Bone marrow (tissue), 2 donors: ENCODE results near the gene KIAA0825.
A peak's percentile ranks its signal among the peaks of the same experiment; 100 is the strongest.
"Not testable (repeated sequence)": the region's sequence is repeated elsewhere in the genome, so short reads cannot be mapped to it uniquely, and the experiment has no call there.

Experiments used
- DNase-seq, 2 donors: peaks; one replicate each; lab custom pipeline; 2025; lab: John Stamatoyannopoulos, UW

KIAA0825 gene

GRCh38 chr5:94573349-94573748 lies 45.1 kb downstream of the KIAA0825 start:
- DNase-seq = not testable (repeated sequence)

GRCh38 chr5:94571415-94571814 lies 47.0 kb downstream of the KIAA0825 start:
- DNase-seq = no peak

- DNase-seq = no peak
Measured at GRCh38 chr5:94564812-94565211, 53.6 kb downstream of the KIAA0825 start.

- no peak for DNase-seq
Measured at GRCh38 chr5:94562327-94562971, 56.0 kb downstream of the KIAA0825 start.

- no peak for DNase-seq
Measured at GRCh38 chr5:94558028-94558427, 60.4 kb downstream of the KIAA0825 start.

GRCh38 chr5:94551858-94552257 lies 66.5 kb downstream of the KIAA0825 start:
- peak in 1 of 2 donors; percentile 6 for DNase-seq

GRCh38 chr5:94545870-94546625 lies 72.4 kb downstream of the KIAA0825 start:
- peak; percentile 9 to 31 for DNase-seq

- DNase-seq = no peak
Measured at GRCh38 chr5:94544875-94545547, 73.4 kb downstream of the KIAA0825 start.

- peak in 1 of 2 donors; percentile 90 for DNase-seq
Measured at GRCh38 chr5:94544031-94544650, 74.3 kb downstream of the KIAA0825 start.

- no peak for DNase-seq
Measured at GRCh38 chr5:94540856-94541494, 77.4 kb downstream of the KIAA0825 start.

- no peak for DNase-seq
Measured at GRCh38 chr5:94538260-94538659, 80.1 kb downstream of the KIAA0825 start.

- no peak for DNase-seq
Measured at GRCh38 chr5:94526706-94527105, 91.7 kb downstream of the KIAA0825 start.

- peak in 1 of 2 donors; percentile 27 for DNase-seq
Measured at GRCh38 chr5:94524841-94525697, 93.3 kb downstream of the KIAA0825 start.

GRCh38 chr5:94523018-94523417 lies 95.4 kb downstream of the KIAA0825 start:
- DNase-seq = no peak

- DNase-seq = no peak
Measured at GRCh38 chr5:94522117-94522516, 96.3 kb downstream of the KIAA0825 start.

GRCh38 chr5:94517490-94518488 lies 100.6 kb downstream of the KIAA0825 start:
- DNase-seq = no peak

GRCh38 chr5:94516148-94516547 lies 102.3 kb downstream of the KIAA0825 start:
- DNase-seq = no peak

GRCh38 chr5:94508461-94509148 lies 109.8 kb downstream of the KIAA0825 start:
- DNase-seq = no peak
